OCI-LY1 (cell line): ENCODE data around the gene DIRAS1.

Experiments
- EZH2 ChIP-seq: fragments of 200-600 bp; sonication (generic), shearing (Covaris generic); IDR thresholded peaks from 2 replicates; pipeline ENCODE4 v1.8.0; 2017; ENCODE audit warnings: borderline replicate concordance, mixed run types, mild to moderate bottlenecking, antibody characterized with exemption, low read length, moderate library complexity, mixed read lengths
- TF ChIP-seq, protein P1 (sequence below): fragments of 200-600 bp; sonication (generic), shearing (Covaris generic); IDR thresholded peaks from 2 replicates; pipeline ENCODE4 v1.5.1; 2017; ENCODE audit warnings: mild to moderate bottlenecking, antibody characterized with exemption, low read length, moderate library complexity, mixed read lengths

DNA sequence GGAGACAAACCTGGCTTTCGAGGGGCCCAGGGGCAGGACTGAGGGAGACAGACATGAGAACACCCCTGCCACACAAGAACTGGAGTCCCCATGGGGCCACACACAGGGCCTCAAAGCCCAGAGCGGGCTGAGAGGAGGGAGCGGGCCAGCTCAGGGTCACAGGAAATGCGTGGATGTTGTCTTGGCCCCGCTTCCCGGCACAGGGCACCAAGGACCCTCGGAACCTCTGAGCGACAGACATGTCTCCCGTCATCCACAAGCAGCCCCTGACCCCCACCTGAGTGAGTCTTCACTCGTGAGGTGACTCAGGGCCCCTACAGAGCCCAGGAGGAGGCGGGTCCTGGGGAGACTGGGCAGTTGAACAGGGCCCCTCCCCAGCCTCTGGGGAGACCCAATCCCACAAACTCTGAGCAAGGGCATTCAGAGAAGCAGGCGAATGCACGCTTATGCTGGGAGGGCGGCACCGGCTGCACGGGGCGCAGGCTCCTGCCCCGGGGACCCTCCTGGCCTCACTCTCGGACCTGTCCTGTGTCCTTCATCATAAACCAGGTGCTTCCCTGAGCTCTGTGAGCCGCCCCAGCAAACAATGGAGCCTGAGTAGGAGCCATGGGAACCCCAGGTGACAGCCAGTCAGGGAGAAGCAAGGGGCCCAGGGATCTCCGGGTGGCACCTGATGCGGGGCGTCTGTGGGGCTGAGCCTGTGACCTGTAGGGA is 41.8 kb upstream of the DIRAS1 start:
- TF ChIP-seq, protein P1, sequence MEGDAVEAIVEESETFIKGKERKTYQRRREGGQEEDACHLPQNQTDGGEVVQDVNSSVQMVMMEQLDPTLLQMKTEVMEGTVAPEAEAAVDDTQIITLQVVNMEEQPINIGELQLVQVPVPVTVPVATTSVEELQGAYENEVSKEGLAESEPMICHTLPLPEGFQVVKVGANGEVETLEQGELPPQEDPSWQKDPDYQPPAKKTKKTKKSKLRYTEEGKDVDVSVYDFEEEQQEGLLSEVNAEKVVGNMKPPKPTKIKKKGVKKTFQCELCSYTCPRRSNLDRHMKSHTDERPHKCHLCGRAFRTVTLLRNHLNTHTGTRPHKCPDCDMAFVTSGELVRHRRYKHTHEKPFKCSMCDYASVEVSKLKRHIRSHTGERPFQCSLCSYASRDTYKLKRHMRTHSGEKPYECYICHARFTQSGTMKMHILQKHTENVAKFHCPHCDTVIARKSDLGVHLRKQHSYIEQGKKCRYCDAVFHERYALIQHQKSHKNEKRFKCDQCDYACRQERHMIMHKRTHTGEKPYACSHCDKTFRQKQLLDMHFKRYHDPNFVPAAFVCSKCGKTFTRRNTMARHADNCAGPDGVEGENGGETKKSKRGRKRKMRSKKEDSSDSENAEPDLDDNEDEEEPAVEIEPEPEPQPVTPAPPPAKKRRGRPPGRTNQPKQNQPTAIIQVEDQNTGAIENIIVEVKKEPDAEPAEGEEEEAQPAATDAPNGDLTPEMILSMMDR: no peak
- no peak for TF ChIP-seq EZH2
